TTC549 (cell line): ENCODE results near the gene GGT1.
"Not testable (repeated sequence)": the region's sequence is repeated elsewhere in the genome, so short reads cannot be mapped to it uniquely, and the experiment has no call there.

Experiments used
- FAIRE-seq: peaks from 2 replicates; lab custom pipeline; 2012; peaks lifted over from hg19 to GRCh38; lab: Jason Lieb, UNC

Gene GGT1

GRCh38 chr22:24599958-24600715, 2.9 kb upstream of the GGT1 start:
- FAIRE-seq = not testable (repeated sequence)

- FAIRE-seq = no peak
Observed at GRCh38 chr22:24601217-24602104, 1.5 kb upstream of the GGT1 start.

GRCh38 chr22:24602105-24602749, 766 bp upstream of the GGT1 start:
- FAIRE-seq = not testable (repeated sequence)

- FAIRE-seq = not testable (repeated sequence)
Observed at GRCh38 chr22:24603770-24604629, 1.0 kb downstream of the GGT1 start.

- FAIRE-seq = not testable (repeated sequence)
Observed at GRCh38 chr22:24606340-24606739, 3.3 kb downstream of the GGT1 start.

GRCh38 chr22:24607429-24607983, 4.5 kb downstream of the GGT1 start:
- FAIRE-seq = not testable (repeated sequence)

GRCh38 chr22:24608327-24608726, 5.3 kb downstream of the GGT1 start:
- FAIRE-seq = not testable (repeated sequence)

GRCh38 chr22:24609888-24610287, 6.9 kb downstream of the GGT1 start:
- FAIRE-seq = not testable (repeated sequence)

- not testable (repeated sequence) for FAIRE-seq
Observed at GRCh38 chr22:24614794-24615193, 11.8 kb downstream of the GGT1 start.

- not testable (repeated sequence) for FAIRE-seq
Observed at GRCh38 chr22:24621244-24621643, 18.3 kb downstream of the GGT1 start.

- not testable (repeated sequence) for FAIRE-seq
Observed at GRCh38 chr22:24622596-24622995, 19.6 kb downstream of the GGT1 start.

- not testable (repeated sequence) for FAIRE-seq
Observed at GRCh38 chr22:24627911-24628310, 24.9 kb downstream of the GGT1 start.

- FAIRE-seq = not testable (repeated sequence)
Observed at GRCh38 chr22:24629069-24629468, 26.1 kb downstream of the GGT1 start.

GRCh38 chr22:24630812-24631427, 27.9 kb downstream of the GGT1 start:
- FAIRE-seq = not testable (repeated sequence)

- not testable (repeated sequence) for FAIRE-seq
Observed at GRCh38 chr22:24631430-24632122, 28.6 kb downstream of the GGT1 start.

GRCh38 chr22:24632642-24633041, 29.6 kb downstream of the GGT1 start:
- FAIRE-seq = not testable (repeated sequence)

- FAIRE-seq = not testable (repeated sequence)
Observed at GRCh38 chr22:24633231-24634023, 30.4 kb downstream of the GGT1 start.

- not testable (repeated sequence) for FAIRE-seq
Observed at GRCh38 chr22:24634776-24635389, 31.9 kb downstream of the GGT1 start.

GRCh38 chr22:24636513-24636912, 33.5 kb downstream of the GGT1 start:
- not testable (repeated sequence) for FAIRE-seq
